H9 (cell line): ENCODE results near the gene HEXD. TPM values are rescaled to one million over a fixed set of nuclear protein-coding genes. Genes with fewer than 3 reads are reported as not detected.
"Not testable (repeated sequence)": the region's sequence is repeated elsewhere in the genome, so short reads cannot be mapped to it uniquely, and the experiment has no call there.

Source experiments
- DNase-seq: peaks from one replicate; pipeline ENCODE4 v3.0.0-alpha.2; 2017
- H2AFZ ChIP-seq: one replicate; pipeline ENCODE4 v1.6.1; 2013; ENCODE audit warnings: mild to moderate bottlenecking, low read length, control low read depth, moderate library complexity
- H2AK5ac ChIP-seq: 2 replicates; pipeline ENCODE4 v1.6.1; 2013; ENCODE audit warnings: low read length, control low read depth, mixed read lengths; ENCODE audit not compliant: insufficient read length
- H2BK120ac ChIP-seq: one replicate; pipeline ENCODE4 v1.6.1; 2013; ENCODE audit warnings: low read depth, mild to moderate bottlenecking, low read length, control low read depth, inconsistent platforms; ENCODE audit not compliant: poor library complexity, severe bottlenecking
- H2BK12ac ChIP-seq: 2 replicates; pipeline ENCODE4 v1.6.1; 2013; ENCODE audit warnings: low read length, control low read depth, mixed read lengths, low read depth; ENCODE audit not compliant: insufficient read length
- H2BK15ac ChIP-seq: 2 replicates; pipeline ENCODE4 v1.6.1; 2013; ENCODE audit warnings: low read depth, low read length, control low read depth
- H2BK20ac ChIP-seq: one replicate; pipeline ENCODE4 v1.6.1; 2013; ENCODE audit warnings: low read depth, mild to moderate bottlenecking, low read length, control low read depth, inconsistent platforms; ENCODE audit not compliant: poor library complexity, severe bottlenecking
- H2BK5ac ChIP-seq: 2 replicates; pipeline ENCODE4 v1.6.1; 2013; ENCODE audit warnings: low read length, control low read depth, mixed read lengths; ENCODE audit not compliant: insufficient read length
- H3K14ac ChIP-seq: 2 replicates; pipeline ENCODE4 v1.6.1; 2013; ENCODE audit warnings: low read length, control low read depth; ENCODE audit not compliant: insufficient read depth
- H3K18ac ChIP-seq: 2 replicates; pipeline ENCODE4 v1.6.1; 2013; ENCODE audit warnings: low read depth, mild to moderate bottlenecking, mixed read lengths, low read length, control low read depth; ENCODE audit not compliant: insufficient read length
- H3K23ac ChIP-seq: 2 replicates; pipeline ENCODE4 v1.6.1; 2013; ENCODE audit warnings: low read length, control low read depth, mixed read lengths, low read depth; ENCODE audit not compliant: insufficient read length
- H3K23me2 ChIP-seq: 2 replicates; pipeline ENCODE4 v1.6.1; 2013; ENCODE audit warnings: low read depth, mild to moderate bottlenecking, mixed read lengths, low read length, control low read depth; ENCODE audit not compliant: insufficient read length, poor library complexity, severe bottlenecking
- H3K27ac ChIP-seq: 2 replicates; pipeline ENCODE4 v1.5.1; 2013; ENCODE audit warnings: low read length, control low read depth, mixed read lengths, low read depth; ENCODE audit not compliant: insufficient read length
- H3K27me3 ChIP-seq: 2 replicates; pipeline ENCODE4 v1.6.1; 2013; ENCODE audit warnings: low read length, control low read depth, inconsistent platforms; ENCODE audit not compliant: insufficient read depth
- H3K4ac ChIP-seq: 2 replicates; pipeline ENCODE4 v1.6.1; 2013; ENCODE audit warnings: low read depth, mild to moderate bottlenecking, control low read depth, inconsistent platforms, low read length, moderate library complexity
- H3K4me1 ChIP-seq: 2 replicates; pipeline ENCODE4 v1.6.1; 2013; ENCODE audit warnings: low read length, control low read depth, inconsistent platforms; ENCODE audit not compliant: insufficient read depth
- H3K4me2 ChIP-seq: 2 replicates; pipeline ENCODE4 v1.6.1; 2013; ENCODE audit warnings: low read length, control low read depth, mixed read lengths; ENCODE audit not compliant: insufficient read length, insufficient read depth
- H3K56ac ChIP-seq: 2 replicates; pipeline ENCODE4 v1.6.1; 2013; ENCODE audit warnings: low read depth, mild to moderate bottlenecking, mixed read lengths, low read length, control low read depth; ENCODE audit not compliant: insufficient read length
- H3K79me1 ChIP-seq: 2 replicates; pipeline ENCODE4 v1.6.1; 2013; ENCODE audit warnings: low read depth, mild to moderate bottlenecking, moderate library complexity, low read length, control low read depth, inconsistent platforms; ENCODE audit not compliant: insufficient read depth, poor library complexity, severe bottlenecking
- H3K79me2 ChIP-seq: 2 replicates; pipeline ENCODE4 v1.6.1; 2013; ENCODE audit warnings: low read length, control low read depth, inconsistent platforms; ENCODE audit not compliant: insufficient read depth
- H3K9ac ChIP-seq: 2 replicates; pipeline ENCODE4 v1.6.1; 2013; ENCODE audit warnings: low read length, control low read depth, mixed read lengths; ENCODE audit not compliant: insufficient read length; ENCODE audit errors: extremely low read depth
- H3K9me3 ChIP-seq: one replicate; pipeline ENCODE4 v1.6.1; 2013; ENCODE audit warnings: low read depth, low read length, inconsistent platforms; ENCODE audit not compliant: control insufficient read depth
- H3T11ph ChIP-seq: one replicate; pipeline ENCODE4 v1.6.1; 2013; ENCODE audit warnings: mild to moderate bottlenecking, low read length, control low read depth, inconsistent platforms
- H4K20me1 ChIP-seq: one replicate; pipeline ENCODE4 v1.6.1; 2013; ENCODE audit not compliant: control insufficient read depth, insufficient read length, insufficient read depth
- H4K5ac ChIP-seq: 2 replicates; pipeline ENCODE4 v1.6.1; 2013; ENCODE audit warnings: low read depth, mild to moderate bottlenecking, mixed read lengths, low read length, control low read depth; ENCODE audit not compliant: insufficient read length
- H4K8ac ChIP-seq: replicated peaks from 2 replicates; pipeline ENCODE4 v1.6.1; 2013; ENCODE audit warnings: low read length, control low read depth, mixed read lengths, low read depth; ENCODE audit not compliant: insufficient read length
- H4K91ac ChIP-seq: 2 replicates; pipeline ENCODE4 v1.6.1; 2013; ENCODE audit warnings: low read depth, mild to moderate bottlenecking, moderate library complexity, mixed read lengths, low read length, control low read depth; ENCODE audit not compliant: insufficient read length
- H3K27ac Mint-ChIP-seq, 3 experiments: 2 replicates in 2 of 3; 3 replicates in 1 of 3; pipeline ENCODE4 v1.8.0; 2020 to 2021; ENCODE audit warnings: mixed read lengths in 3 of 3, mild to moderate bottlenecking in 1 of 3, moderate library complexity in 1 of 3
- H3K27me3 Mint-ChIP-seq: 2 replicates; pipeline ENCODE4 v1.8.0; 2021; ENCODE audit warnings: low read depth, mild to moderate bottlenecking, moderate library complexity, mixed read lengths
- H3K36me3 Mint-ChIP-seq, 3 experiments: 2 replicates in 2 of 3; 3 replicates in 1 of 3; pipeline ENCODE4 v1.8.0; 2020 to 2021; ENCODE audit warnings: low read depth in 3 of 3, mixed read lengths in 3 of 3; ENCODE audit not compliant: insufficient read depth in 1 of 3
- H3K4me1 Mint-ChIP-seq, 2 experiments: 2 replicates each; pipeline ENCODE4 v1.8.0; 2020; ENCODE audit warnings: mixed read lengths in 2 of 2
- H3K4me3 Mint-ChIP-seq, 2 experiments: 2 replicates in 1 of 2; 3 replicates in 1 of 2; pipeline ENCODE4 v1.8.0; 2020 to 2021; ENCODE audit warnings: mild to moderate bottlenecking in 2 of 2, mixed read lengths in 2 of 2, moderate library complexity in 1 of 2
- H3K9me3 Mint-ChIP-seq, 2 experiments: 2 replicates in 1 of 2; 3 replicates in 1 of 2; pipeline ENCODE4 v1.8.0; 2020; ENCODE audit warnings: mild to moderate bottlenecking in 2 of 2, mixed read lengths in 2 of 2, moderate library complexity in 1 of 2
- WGBS: extraction: QIAGEN DNeasy Blood & Tissue Kit; methylation state at CpG from one replicate; pipeline ENCODE4 v1.1.7; 2013; ENCODE audit warnings: missing lambda C conversion rate, low lambda C conversion rate, mixed read lengths; ENCODE audit not compliant: insufficient read length; ENCODE audit errors: extremely low coverage; 5-methylcytosine and 5-hydroxymethylcytosine counted together
- total RNA-seq: library from RNA; stranded (reverse); gene quantifications from 2 replicates; pipeline ENCODE4 v1.2.1, GENCODE V29; 2021

HEXD gene
- total RNA-seq, 1 experiment from 2014 or later: 23.2 TPM

DNA sequence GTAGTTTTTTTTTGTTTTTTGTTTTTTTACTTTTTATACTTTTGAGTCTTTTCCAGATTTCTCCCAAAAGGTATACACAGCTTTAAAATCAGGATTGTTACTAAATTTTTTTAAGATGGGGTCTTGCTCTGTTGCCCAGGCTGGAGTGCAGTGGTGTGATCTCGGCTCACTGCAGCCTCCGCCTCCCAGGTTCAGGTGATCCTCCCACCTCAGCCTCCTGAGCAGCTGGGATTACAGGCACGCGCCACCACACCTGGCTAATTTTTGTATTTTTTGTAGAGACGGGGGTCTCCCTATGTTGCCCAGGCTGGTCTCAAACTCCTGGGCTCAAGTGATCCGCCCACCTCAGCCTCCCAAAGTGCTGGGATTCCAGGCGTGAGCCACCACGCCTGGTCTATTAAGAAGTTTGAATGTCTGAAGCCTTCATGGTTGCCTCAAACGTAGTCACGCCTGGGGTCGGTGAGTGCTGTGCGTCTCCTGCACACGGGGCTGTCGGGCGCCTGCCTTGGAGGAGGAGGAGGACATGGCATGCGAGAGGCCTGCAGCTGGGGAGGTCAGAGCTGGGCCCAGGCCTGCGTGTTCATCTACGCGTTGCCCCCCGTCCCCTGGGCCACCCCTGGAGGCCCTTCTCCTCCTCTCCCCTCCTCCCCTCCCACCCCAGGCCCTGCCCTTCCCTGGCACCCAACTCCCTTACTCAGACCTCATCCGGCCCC is 35.8 kb upstream of the HEXD start:
- not testable (repeated sequence) for H3K4me3 Mint-ChIP-seq, H4K20me1 ChIP-seq, H2BK12ac ChIP-seq, H4K91ac ChIP-seq, H2BK5ac ChIP-seq, H3K27ac Mint-ChIP-seq, H3K4me1 ChIP-seq, H2AK5ac ChIP-seq, H3K27ac ChIP-seq, H2BK120ac ChIP-seq, H3T11ph ChIP-seq, H3K79me2 ChIP-seq, H4K5ac ChIP-seq, H2AFZ ChIP-seq, H3K79me1 ChIP-seq, DNase-seq, H3K36me3 Mint-ChIP-seq, H2BK20ac ChIP-seq, H3K4ac ChIP-seq, H3K18ac ChIP-seq, H3K4me2 ChIP-seq, H4K8ac ChIP-seq, H3K14ac ChIP-seq, H3K9me3 ChIP-seq, H3K23me2 ChIP-seq, H3K9me3 Mint-ChIP-seq, H3K9ac ChIP-seq, H3K23ac ChIP-seq, H3K56ac ChIP-seq, H2BK15ac ChIP-seq, H3K27me3 ChIP-seq
- peaks cover 7 to 18% of the 10 kb centered on the region in 2 experiments for H3K4me1 Mint-ChIP-seq
- peaks cover 19% of the 10 kb centered on the region for H3K27me3 Mint-ChIP-seq
- no CpG with 5 or more reads among the region's 21 CpGs for WGBS
